Measurements from ENCODE around the gene ZNF451.

ZNF451 gene

GRCh38 chr6:57108691-57109090 is 18.7 kb downstream of the ZNF451 start:
- H3K4me3 ChIP-seq (replicated peaks; ENCODE audit: insufficient read depth, low read length): no peak overlapping the region
- TF ChIP-seq REST (IDR thresholded peaks at IDR 0.05; ENCODE audit: insufficient replicate concordance, low read depth) (no peak), GABPA (IDR thresholded peaks at IDR 0.05; ENCODE audit: low read depth) (no peak), CTCF (IDR thresholded peaks at IDR 0.05; ENCODE audit: insufficient read depth, low read length) (no peak), POLR2AphosphoS5 (IDR thresholded peaks at IDR 0.05; ENCODE audit: low read depth) (no peak), SPI1 (IDR thresholded peaks at IDR 0.05; ENCODE audit: borderline replicate concordance, low read depth) (no peak)
- no peaks in the 10 kb centered on the region for H3K27me3 ChIP-seq (ENCODE audit: insufficient read depth, poor library complexity, severe bottlenecking)
- no peak overlapping the region for H3K27ac ChIP-seq (replicated peaks)
- DNase-seq (ENCODE audit: low read depth in 1 of 2, low spot score in 1 of 2): no peak

GRCh38 chr6:57109880-57110279 is 19.9 kb downstream of the ZNF451 start:
- no peak for TF ChIP-seq REST (IDR thresholded peaks at IDR 0.05; ENCODE audit: insufficient replicate concordance, low read depth)
- H3K27me3 ChIP-seq (ENCODE audit: insufficient read depth, poor library complexity, severe bottlenecking): no peaks in the 10 kb centered on the region
- H3K27ac ChIP-seq (replicated peaks): no peak overlapping the region
- no peak overlapping the region for H3K4me3 ChIP-seq (replicated peaks; ENCODE audit: insufficient read depth, low read length)
- DNase-seq (ENCODE audit: low read depth in 1 of 2, low spot score in 1 of 2): peak in 1 of 2 experiments; percentile 17

- Histone ChIP-seq H3K27me3 (ENCODE audit: insufficient read depth, poor library complexity, severe bottlenecking) (no peaks in the 10 kb centered on the region), H3K4me3 (replicated peaks; ENCODE audit: insufficient read depth, low read length) (no peak overlapping the region), H3K27ac (replicated peaks) (no peak overlapping the region)
- no peak for DNase-seq (ENCODE audit: low read depth in 1 of 2, low spot score in 1 of 2)
- no peak for TF ChIP-seq SPI1 (IDR thresholded peaks at IDR 0.05; ENCODE audit: borderline replicate concordance, low read depth)
Measured at GRCh38 chr6:57113105-57113504, 23.1 kb downstream of the ZNF451 start.

- Histone ChIP-seq H3K27me3 (ENCODE audit: insufficient read depth, poor library complexity, severe bottlenecking) (no peaks in the 10 kb centered on the region), H3K4me3 (replicated peaks; ENCODE audit: insufficient read depth, low read length) (no peak overlapping the region), H3K27ac (replicated peaks) (no peak overlapping the region)
- TF ChIP-seq REST (IDR thresholded peaks at IDR 0.05; ENCODE audit: insufficient replicate concordance, low read depth): no peak
- TF ChIP-seq SPI1 (IDR thresholded peaks at IDR 0.05; ENCODE audit: borderline replicate concordance, low read depth): no peak
- no peak for TF ChIP-seq GABPA (IDR thresholded peaks at IDR 0.05; ENCODE audit: low read depth)
- no peak for TF ChIP-seq POLR2AphosphoS5 (IDR thresholded peaks at IDR 0.05; ENCODE audit: low read depth)
- no peak for TF ChIP-seq CTCF (IDR thresholded peaks at IDR 0.05; ENCODE audit: insufficient read depth, low read length)
- no peak for DNase-seq (ENCODE audit: low read depth in 1 of 2, low spot score in 1 of 2)
Measured at GRCh38 chr6:57116776-57117175, 26.8 kb downstream of the ZNF451 start.

Data from HL-60 (cell line).